ENCODE data around the gene CPPED1.

DNA sequence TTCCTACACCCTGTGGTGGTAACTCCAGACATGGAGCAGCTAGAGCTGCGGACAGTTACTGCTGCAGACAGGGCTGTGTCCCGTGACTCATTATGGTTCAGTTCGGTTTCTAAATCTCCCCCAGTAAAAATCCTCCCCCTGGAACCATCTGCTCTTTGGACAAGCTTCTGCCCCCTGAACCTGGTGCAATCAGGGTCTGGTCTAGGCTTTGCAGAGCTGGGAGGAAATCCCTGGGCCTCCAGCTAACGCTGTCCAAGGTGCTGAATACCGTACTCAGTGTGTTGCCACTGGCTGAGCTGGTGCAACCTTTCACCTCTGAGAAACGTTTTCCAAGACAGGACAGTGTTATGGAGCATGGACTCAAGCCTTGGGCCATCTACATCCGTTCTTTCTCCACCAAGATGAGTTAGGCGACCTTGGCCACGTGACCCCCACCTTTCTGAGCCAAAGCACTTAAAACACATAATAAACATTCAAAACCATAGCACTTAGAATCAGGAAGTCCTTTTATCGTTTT lies 142.0 kb downstream of the CPPED1 start:
- TF ChIP-seq, protein P1, sequence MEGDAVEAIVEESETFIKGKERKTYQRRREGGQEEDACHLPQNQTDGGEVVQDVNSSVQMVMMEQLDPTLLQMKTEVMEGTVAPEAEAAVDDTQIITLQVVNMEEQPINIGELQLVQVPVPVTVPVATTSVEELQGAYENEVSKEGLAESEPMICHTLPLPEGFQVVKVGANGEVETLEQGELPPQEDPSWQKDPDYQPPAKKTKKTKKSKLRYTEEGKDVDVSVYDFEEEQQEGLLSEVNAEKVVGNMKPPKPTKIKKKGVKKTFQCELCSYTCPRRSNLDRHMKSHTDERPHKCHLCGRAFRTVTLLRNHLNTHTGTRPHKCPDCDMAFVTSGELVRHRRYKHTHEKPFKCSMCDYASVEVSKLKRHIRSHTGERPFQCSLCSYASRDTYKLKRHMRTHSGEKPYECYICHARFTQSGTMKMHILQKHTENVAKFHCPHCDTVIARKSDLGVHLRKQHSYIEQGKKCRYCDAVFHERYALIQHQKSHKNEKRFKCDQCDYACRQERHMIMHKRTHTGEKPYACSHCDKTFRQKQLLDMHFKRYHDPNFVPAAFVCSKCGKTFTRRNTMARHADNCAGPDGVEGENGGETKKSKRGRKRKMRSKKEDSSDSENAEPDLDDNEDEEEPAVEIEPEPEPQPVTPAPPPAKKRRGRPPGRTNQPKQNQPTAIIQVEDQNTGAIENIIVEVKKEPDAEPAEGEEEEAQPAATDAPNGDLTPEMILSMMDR (conservative IDR thresholded peaks at IDR 0.05), result no peak
- no peak for TF ChIP-seq ZFX (IDR thresholded peaks at IDR 0.05)
